D721Med (cell line): Measurements from ENCODE around the gene LMNTD1.

Experiments
- DNase-seq: peaks from one replicate; pipeline ENCODE4 v3.0.0; 2011; ENCODE audit warnings: low spot score; ENCODE audit not compliant: insufficient read length
- FAIRE-seq: peaks from 2 replicates; lab custom pipeline; 2011; peaks lifted over from hg19 to GRCh38; lab: Jason Lieb, UNC
- CTCF ChIP-seq: IDR thresholded peaks from 2 replicates; pipeline ENCODE4 v1.5.1; 2012; ENCODE audit warnings: mild to moderate bottlenecking, control low read depth; ENCODE audit not compliant: insufficient read depth; ENCODE audit errors: missing control alignments

Gene LMNTD1

GRCh38 chr12:25469861-25470260, 83.2 kb downstream of the LMNTD1 start:
- DNase-seq (no peak), FAIRE-seq (no peak)
- no peak for TF ChIP-seq CTCF

GRCh38 chr12:25469368-25469767, 83.7 kb downstream of the LMNTD1 start:
- DNase-seq (no peak), FAIRE-seq (no peak)
- TF ChIP-seq CTCF, result no peak

- DNase-seq, result no peak
- TF ChIP-seq CTCF, result no peak
- FAIRE-seq, result no peak
These were observed 89.6 kb downstream of the LMNTD1 start for GRCh38 chr12:25463521-25463920.

GRCh38 chr12:25463005-25463404, 90.1 kb downstream of the LMNTD1 start:
- TF ChIP-seq CTCF, result no peak
- no peak for DNase-seq
- FAIRE-seq, result no peak

- FAIRE-seq, result no peak
- no peak for DNase-seq
- TF ChIP-seq CTCF, result no peak
These were observed 93.5 kb downstream of the LMNTD1 start for GRCh38 chr12:25459541-25459951.

- no peak for FAIRE-seq
- TF ChIP-seq CTCF, result no peak
- no peak for DNase-seq
These were observed 95.0 kb downstream of the LMNTD1 start for GRCh38 chr12:25458047-25458552.

GRCh38 chr12:25456474-25456873, 96.6 kb downstream of the LMNTD1 start:
- TF ChIP-seq CTCF, result no peak
- no peak for FAIRE-seq
- no peak for DNase-seq
